HG02642 (cell line): Measurements from ENCODE around the gene MYCBPAP.

Experiments
- ATAC-seq: cut with Tn5 transposase; IDR thresholded peaks from one replicate; pipeline ENCODE4 v1.9.1; 2021; ENCODE audit warnings: mild to moderate bottlenecking; ENCODE audit not compliant: unreplicated experiment, poor library complexity

The MYCBPAP gene

DNA sequence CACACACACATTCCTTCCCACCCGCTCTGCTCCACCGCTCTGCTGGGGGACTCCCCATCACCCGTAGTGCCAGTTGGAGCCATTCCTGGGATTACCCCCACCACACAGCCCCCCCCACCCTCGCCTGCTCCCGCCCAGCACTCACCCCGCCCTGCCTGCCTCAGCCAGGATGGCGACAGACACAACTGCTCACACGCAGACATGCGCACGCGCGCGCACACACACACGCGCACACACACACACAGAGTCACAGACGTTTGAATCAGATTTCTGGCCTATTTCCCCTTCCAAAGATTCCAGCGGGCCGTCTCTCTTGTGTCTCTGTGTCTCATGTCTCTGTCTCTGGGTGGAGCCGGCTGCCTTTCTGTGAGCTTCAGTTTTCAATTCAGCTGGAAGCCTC, 56.7 kb downstream of the MYCBPAP start:
- ATAC-seq: no peak

DNA sequence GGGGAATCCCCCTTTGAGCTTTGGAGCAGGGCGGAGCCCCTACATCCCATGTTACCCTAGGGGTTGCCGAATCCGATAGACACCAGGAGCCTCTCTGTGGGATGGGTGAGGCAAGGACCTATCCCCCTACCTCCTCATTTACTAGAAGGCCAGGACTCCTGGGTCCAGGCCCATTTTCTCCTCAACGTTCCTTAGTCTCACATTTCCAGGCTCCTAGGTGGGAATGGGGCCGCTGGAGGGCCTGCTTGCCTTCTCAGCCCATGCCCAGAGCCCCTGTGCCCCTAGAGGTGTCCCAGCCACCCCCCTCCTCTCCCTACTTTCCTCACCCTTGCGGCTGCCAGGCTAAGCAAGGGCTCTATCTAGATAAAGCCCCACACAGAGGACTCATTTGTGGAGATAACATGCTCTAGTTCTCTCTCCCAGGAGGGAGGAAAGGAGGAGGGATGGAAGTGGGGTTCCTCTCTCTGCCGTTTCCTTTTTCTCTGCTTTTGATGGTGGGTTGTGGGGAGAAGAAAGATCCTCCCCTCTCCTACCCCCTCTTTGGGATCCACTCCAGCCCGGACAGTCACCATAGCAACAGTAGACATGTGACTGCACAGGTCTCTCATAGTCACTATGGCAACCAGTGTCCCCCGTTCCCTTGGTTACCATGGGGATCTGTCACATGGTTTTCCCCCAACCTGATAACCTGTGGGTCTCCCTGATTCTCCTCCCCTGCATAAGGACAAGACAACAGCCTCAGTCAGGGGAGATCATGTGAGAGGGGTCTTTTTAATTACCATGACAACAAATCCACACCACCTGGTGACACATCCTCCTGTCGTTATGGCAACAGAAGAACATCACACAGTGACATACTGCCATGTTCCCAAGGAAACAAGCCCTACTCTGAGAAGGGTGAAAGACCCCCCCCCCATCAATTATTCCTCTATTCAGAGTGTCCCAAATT, 57.4 kb downstream of the MYCBPAP start:
- no peak for ATAC-seq

GRCh38 chr17:50566886-50567285, 58.6 kb downstream of the MYCBPAP start:
- no peak for ATAC-seq

- no peak for ATAC-seq
Observed at GRCh38 chr17:50568659-50569058, 60.4 kb downstream of the MYCBPAP start.

DNA sequence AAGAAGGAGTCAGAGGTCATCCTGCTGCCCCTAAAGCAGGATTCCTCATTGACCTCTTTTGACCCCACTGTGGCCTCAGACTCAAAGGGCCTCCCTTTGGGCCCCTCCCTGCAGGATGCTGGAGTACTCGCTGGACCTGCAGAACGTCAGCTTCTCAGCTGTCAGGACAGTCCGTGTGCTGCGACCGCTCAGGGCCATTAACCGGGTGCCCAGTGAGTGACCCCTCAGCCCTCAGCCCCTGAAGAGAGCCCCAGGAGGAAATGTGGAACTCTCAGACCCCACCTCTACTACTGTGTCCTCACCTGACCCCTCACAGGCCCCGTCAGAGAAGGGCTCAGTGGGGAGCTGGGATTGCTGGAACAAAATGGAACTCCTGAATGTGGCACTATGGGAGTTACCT, 61.4 kb downstream of the MYCBPAP start:
- no peak for ATAC-seq

GRCh38 chr17:50570032-50570431, 61.8 kb downstream of the MYCBPAP start:
- ATAC-seq: no peak

GRCh38 chr17:50570528-50570927, 62.3 kb downstream of the MYCBPAP start:
- ATAC-seq: no peak

DNA sequence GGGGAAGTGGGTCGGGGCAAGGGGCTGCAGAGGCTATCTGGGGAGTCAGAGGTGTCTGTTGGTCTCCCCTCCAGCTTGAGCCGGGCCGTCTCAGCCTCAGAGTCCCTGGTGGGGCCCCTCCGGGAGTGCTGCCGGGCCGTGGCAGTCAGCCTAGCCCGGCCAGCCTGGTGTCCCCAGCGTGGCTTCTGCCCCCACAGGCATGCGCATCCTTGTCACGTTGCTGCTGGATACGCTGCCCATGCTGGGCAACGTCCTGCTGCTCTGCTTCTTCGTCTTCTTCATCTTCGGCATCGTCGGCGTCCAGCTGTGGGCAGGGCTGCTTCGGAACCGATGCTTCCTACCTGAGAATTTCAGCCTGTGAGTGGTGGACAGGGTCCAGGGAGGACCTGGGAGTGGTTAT, 63.4 kb downstream of the MYCBPAP start:
- ATAC-seq: no peak

DNA sequence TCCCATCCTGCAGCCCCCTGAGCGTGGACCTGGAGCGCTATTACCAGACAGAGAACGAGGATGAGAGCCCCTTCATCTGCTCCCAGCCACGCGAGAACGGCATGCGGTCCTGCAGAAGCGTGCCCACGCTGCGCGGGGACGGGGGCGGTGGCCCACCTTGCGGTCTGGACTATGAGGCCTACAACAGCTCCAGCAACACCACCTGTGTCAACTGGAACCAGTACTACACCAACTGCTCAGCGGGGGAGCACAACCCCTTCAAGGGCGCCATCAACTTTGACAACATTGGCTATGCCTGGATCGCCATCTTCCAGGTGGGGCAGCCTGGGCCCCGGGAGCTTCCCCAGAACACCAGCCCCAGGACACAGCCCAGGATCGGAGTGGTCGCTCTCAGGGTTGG, 64.3 kb downstream of the MYCBPAP start:
- ATAC-seq: no peak

DNA sequence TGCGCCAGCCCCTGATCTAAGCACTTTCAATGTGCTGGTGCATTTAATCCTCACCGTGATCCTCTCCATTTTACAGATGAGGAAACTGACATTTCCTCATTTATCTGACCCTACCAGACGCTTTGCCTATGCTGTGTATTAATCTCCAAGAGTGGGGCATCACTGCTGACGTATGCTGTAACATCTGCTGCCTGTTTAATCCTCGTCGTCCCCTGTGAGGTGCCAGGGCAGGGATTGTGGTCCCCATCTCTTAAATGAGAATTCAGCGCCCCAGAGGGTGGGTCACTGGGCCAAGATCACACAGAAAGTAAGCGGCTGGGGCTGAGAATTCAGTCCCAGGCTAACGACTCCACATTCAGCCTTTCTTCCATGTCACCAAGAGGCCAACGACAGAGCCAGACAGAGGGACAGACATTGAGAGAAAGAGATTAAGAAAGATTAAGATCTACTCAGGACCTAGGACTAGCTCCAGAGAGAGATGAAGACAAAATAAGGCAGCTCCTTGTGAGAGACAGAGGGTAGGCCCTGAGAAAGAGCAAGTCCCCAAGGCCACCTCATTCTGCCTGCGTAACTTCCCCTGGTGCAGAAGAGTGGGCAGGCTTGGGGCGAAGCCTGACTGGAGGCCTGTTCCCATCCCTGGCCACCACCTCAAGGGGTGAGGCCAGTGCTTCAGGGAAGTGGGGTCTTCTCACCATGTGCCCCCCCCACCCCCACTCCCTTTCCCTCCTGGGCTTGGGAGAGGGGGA, 65.8 kb downstream of the MYCBPAP start:
- ATAC-seq: no peak

DNA sequence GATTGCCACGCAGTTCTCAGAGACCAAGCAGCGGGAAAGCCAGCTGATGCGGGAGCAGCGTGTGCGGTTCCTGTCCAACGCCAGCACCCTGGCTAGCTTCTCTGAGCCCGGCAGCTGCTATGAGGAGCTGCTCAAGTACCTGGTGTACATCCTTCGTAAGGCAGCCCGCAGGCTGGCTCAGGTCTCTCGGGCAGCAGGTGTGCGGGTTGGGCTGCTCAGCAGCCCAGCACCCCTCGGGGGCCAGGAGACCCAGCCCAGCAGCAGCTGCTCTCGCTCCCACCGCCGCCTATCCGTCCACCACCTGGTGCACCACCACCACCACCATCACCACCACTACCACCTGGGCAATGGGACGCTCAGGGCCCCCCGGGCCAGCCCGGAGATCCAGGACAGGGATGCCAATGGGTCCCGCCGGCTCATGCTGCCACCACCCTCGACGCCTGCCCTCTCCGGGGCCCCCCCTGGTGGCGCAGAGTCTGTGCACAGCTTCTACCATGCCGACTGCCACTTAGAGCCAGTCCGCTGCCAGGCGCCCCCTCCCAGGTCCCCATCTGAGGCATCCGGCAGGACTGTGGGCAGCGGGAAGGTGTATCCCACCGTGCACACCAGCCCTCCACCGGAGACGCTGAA, 67.5 kb downstream of the MYCBPAP start:
- no peak for ATAC-seq

DNA sequence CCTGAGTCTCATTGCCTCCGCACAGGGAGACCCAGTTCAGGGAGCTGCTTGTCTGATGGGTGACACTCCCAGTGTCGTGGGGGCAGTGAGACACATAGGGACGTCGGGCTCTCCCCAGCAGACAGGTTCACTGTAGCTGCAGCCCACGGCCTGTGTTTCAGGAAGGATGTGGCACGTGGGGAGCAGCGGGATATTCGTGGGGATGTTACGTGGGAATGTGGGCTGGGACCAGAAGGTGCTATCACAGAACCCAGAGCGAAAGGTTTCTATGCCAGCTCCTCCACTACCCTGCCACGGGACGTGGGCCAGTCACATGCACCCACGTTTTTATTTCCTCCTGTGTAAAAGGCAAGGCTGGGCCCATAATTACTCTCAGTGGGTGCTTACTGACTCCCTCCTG, 68.6 kb downstream of the MYCBPAP start:
- no peak for ATAC-seq

- ATAC-seq: no peak
Observed at GRCh38 chr17:50577451-50577954, 69.3 kb downstream of the MYCBPAP start.

DNA sequence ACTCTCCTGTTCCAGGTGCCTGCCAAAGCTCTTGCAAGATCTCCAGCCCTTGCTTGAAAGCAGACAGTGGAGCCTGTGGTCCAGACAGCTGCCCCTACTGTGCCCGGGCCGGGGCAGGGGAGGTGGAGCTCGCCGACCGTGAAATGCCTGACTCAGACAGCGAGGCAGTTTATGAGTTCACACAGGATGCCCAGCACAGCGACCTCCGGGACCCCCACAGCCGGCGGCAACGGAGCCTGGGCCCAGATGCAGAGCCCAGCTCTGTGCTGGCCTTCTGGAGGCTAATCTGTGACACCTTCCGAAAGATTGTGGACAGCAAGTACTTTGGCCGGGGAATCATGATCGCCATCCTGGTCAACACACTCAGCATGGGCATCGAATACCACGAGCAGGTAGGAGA, 69.9 kb downstream of the MYCBPAP start:
- no peak for ATAC-seq

DNA sequence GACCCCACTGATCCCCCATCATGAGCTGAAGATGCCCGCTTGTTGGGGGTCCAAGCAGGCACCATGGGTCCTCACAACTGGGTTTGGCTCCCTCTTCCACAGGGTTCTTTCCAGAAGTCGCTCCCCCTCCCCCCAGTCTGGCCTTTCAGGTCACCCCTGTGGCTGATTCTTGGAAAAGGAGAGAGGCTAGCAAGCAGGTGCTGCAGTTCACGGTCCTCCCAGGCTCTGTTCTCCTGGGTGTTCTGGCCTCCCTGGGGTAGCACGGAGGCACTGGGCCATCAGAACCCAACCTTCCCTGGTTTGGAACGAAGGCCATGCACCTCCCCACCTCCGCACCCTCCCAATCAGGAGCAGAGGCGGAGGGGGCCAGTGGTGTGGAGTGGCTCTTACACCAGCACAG, 71.2 kb downstream of the MYCBPAP start:
- no peak for ATAC-seq

GRCh38 chr17:50580646-50581045, 72.4 kb downstream of the MYCBPAP start:
- no peak for ATAC-seq
